Keratinocyte (primary cell): ENCODE measurements around the gene CLIP4. TPM values are rescaled to one million over a fixed set of nuclear protein-coding genes. Genes with fewer than 3 reads are reported as not detected.
A peak's percentile ranks its signal among the peaks of the same experiment; 100 is the strongest.

ENCODE experiments used
- DNase-seq: peaks from one replicate; pipeline ENCODE4 v3.0.0-alpha.2; 2011; ENCODE audit warnings: low read depth, missing footprints, low spot score
- FAIRE-seq: peaks from 2 replicates; lab custom pipeline; 2011; peaks lifted over from hg19 to GRCh38; lab: Jason Lieb, UNC
- H2AFZ ChIP-seq: 2 replicates; pipeline ENCODE4 v1.6.0; 2012; ENCODE audit warnings: low read length, control low read depth, inconsistent platforms; ENCODE audit not compliant: control insufficient read depth
- H3K27ac ChIP-seq: 2 replicates; pipeline ENCODE4 v1.5.1; 2011; ENCODE audit warnings: low read length; ENCODE audit not compliant: control insufficient read depth, insufficient read depth
- H3K27me3 ChIP-seq: 3 replicates; pipeline ENCODE4 v1.6.0; 2011; ENCODE audit warnings: low read length; ENCODE audit not compliant: control insufficient read depth, insufficient read depth; ENCODE audit errors: extremely low read depth
- H3K36me3 ChIP-seq, 2 experiments: 2 replicates in 1 of 2; 3 replicates in 1 of 2; pipeline ENCODE4 v1.5.1; 2011; ENCODE audit warnings: low read length in 2 of 2, mild to moderate bottlenecking in 1 of 2; ENCODE audit not compliant: control insufficient read depth in 2 of 2, insufficient read depth in 2 of 2; ENCODE audit errors: extremely low read depth in 1 of 2
- H3K4me1 ChIP-seq: 3 replicates; pipeline ENCODE4 v1.5.1; 2011; ENCODE audit warnings: low read length; ENCODE audit not compliant: control insufficient read depth, insufficient read depth; ENCODE audit errors: extremely low read depth
- H3K4me2 ChIP-seq: 3 replicates; pipeline ENCODE4 v1.6.0; 2011; ENCODE audit warnings: low read depth, low read length; ENCODE audit not compliant: control insufficient read depth, insufficient read depth; ENCODE audit errors: extremely low read depth
- H3K4me3 ChIP-seq, 3 experiments: fragments of 200-600 bp in 1 of 3; sonication (generic) in 1 of 3; 2 replicates in 2 of 3; 3 replicates in 1 of 3; pipeline ENCODE4 v1.5.1; 2011 to 2016; ENCODE audit warnings: low read length in 3 of 3, mild to moderate bottlenecking in 3 of 3, control low read depth in 2 of 3, inconsistent platforms in 1 of 3, low read depth in 1 of 3, mixed read lengths in 1 of 3, mixed run types in 1 of 3, moderate library complexity in 1 of 3; ENCODE audit not compliant: control insufficient read depth in 2 of 3, insufficient read depth in 2 of 3; ENCODE audit errors: extremely low read depth in 1 of 3
- H3K79me2 ChIP-seq: 2 replicates; pipeline ENCODE4 v1.6.0; 2012; ENCODE audit warnings: low read length; ENCODE audit not compliant: control insufficient read depth, insufficient read depth
- H3K9ac ChIP-seq: 3 replicates; pipeline ENCODE4 v1.6.0; 2011; ENCODE audit warnings: low read length; ENCODE audit not compliant: control insufficient read depth, insufficient read depth; ENCODE audit errors: extremely low read depth
- H3K9me1 ChIP-seq: 3 replicates; pipeline ENCODE4 v1.6.0; 2011; ENCODE audit warnings: low read length; ENCODE audit not compliant: control insufficient read depth, insufficient read depth; ENCODE audit errors: extremely low read depth
- H3K9me3 ChIP-seq: 2 replicates; pipeline ENCODE4 v1.5.1; 2012; ENCODE audit warnings: low read depth, low read length; ENCODE audit not compliant: control insufficient read depth
- H4K20me1 ChIP-seq: 3 replicates; pipeline ENCODE4 v1.6.0; 2011; ENCODE audit warnings: low read length; ENCODE audit not compliant: control insufficient read depth, insufficient read depth; ENCODE audit errors: extremely low read depth
- CTCF ChIP-seq, 3 experiments: IDR thresholded peaks in 1 of 3; conservative IDR thresholded peaks in 1 of 3; optimal IDR thresholded peaks in 1 of 3; 2 replicates in 2 of 3; 3 replicates in 1 of 3; pipeline versions ENCODE3 to v1.5.1; 2011; ENCODE audit warnings: low read length in 3 of 3, mild to moderate bottlenecking in 3 of 3, moderate library complexity in 2 of 3, control low read depth in 1 of 3, inconsistent platforms in 1 of 3; ENCODE audit not compliant: insufficient read depth in 2 of 3; ENCODE audit errors: extremely low read depth in 1 of 3
- EZH2 ChIP-seq: IDR thresholded peaks from one replicate; pipeline ENCODE4 v1.6.1; 2012; ENCODE audit warnings: inconsistent platforms, mild to moderate bottlenecking, low read length, moderate library complexity
- dilution Hi-C: fragments of 300-500 bp; cut with MboI; formaldehyde crosslinking; loops from one replicate; pipeline ENCODE4 v1.7.0; 2020; ENCODE audit warnings: low sequenced_read_pairs; ENCODE audit not compliant: extremely low pct_ligation_motif_present
- polyA plus RNA-seq, 5 experiments: library from polyadenylated mRNA; depleted of rRNA in 3 of 5; stranded (reverse) in 3 of 5; stranded (forward) in 1 of 5; unstranded in 1 of 5; fragments of >200 nt; gene quantifications; 1 replicate in 1 of 5; 2 replicates in 3 of 5; 3 replicates in 1 of 5; pipeline versions ENCODE4 v1.2.1 to v1.2.3, GENCODE V29; 2011 to 2012; ENCODE audit warnings: missing spikeins in 2 of 5, low read depth in 1 of 5, low replicate concordance in 1 of 5

Gene CLIP4
- polyA plus RNA-seq, 1 donor (not counting 4 experiments of a cell fraction or from before 2014, with no cell fraction given) = 46.6 TPM

DNA sequence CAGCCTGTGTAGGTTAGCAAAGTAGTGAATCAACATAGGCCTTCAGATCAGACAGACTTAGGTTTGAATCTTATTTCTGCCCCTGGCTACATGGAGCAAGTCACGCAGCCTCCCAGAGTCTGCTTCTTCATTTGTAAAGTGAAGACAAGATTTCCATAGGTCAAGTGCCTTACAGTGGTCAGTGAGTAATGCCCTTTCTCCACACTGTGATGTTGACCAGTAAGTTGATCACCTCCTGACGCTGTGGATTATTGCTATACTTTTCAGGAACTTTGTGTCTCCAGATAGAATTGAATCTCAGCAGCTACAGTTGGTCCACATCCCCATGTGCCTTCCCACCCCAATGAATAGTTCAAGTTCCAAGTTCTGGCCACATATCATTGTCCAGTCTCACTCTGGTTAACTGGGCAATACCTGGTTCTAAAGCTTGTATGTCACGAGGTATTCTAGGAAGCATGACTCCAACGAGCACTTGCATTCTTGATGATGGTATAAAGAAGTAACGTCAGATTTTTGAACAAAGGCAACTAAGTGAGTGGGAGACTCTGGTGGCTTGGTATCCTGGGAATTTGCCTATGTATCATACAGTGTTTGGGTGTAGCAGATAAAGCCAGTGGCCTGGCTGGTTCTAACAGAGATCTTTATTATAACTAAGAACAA is 2.1 kb upstream of the CLIP4 start:
- Histone ChIP-seq H3K4me3 (no peak overlapping the region), H3K4me1 (peaks cover 51% of the 10 kb centered on the region), H3K4me2 (no peak overlapping the region), H2AFZ (no peak overlapping the region), H3K9ac (no peak overlapping the region), H3K79me2 (peaks cover 10% of the 10 kb centered on the region), H3K36me3 (peaks cover 0 to 1% of the 10 kb centered on the region in 2 experiments), H3K9me3 (no peaks in the 10 kb centered on the region), H4K20me1 (no peaks in the 10 kb centered on the region), H3K27ac (no peak overlapping the region), H3K27me3 (no peaks in the 10 kb centered on the region), H3K9me1 (no peaks in the 10 kb centered on the region)
- dilution Hi-C loops = no loop called here
- no peak for DNase-seq
- no peak for TF ChIP-seq EZH2
- no peak for TF ChIP-seq CTCF (optimal IDR thresholded peaks at IDR 0.05 in 1 of 3, IDR thresholded peaks at IDR 0.05 in 1 of 3, conservative IDR thresholded peaks at IDR 0.05 in 1 of 3; ENCODE audit: extremely low read depth in 1 of 3, insufficient read depth in 2 of 3, low read length in 3 of 3)
- no peak for FAIRE-seq

- Histone ChIP-seq H3K36me3 (peaks cover 0 to 1% of the 10 kb centered on the region in 2 experiments), H3K9me1 (no peaks in the 10 kb centered on the region), H3K27ac (peak overlapping the region; percentile 66), H3K27me3 (no peaks in the 10 kb centered on the region), H2AFZ (no peak overlapping the region), H3K4me1 (peaks cover 51% of the 10 kb centered on the region), H3K4me3 (peak overlapping the region; percentile 5 to 67 (median 49)), H3K79me2 (peaks cover 10% of the 10 kb centered on the region), H3K9ac (peak overlapping the region; percentile 85), H3K4me2 (peak overlapping the region; percentile 61), H4K20me1 (no peaks in the 10 kb centered on the region), H3K9me3 (no peaks in the 10 kb centered on the region)
- DNase-seq = no peak
- FAIRE-seq = peak; percentile 57
- TF ChIP-seq CTCF (optimal IDR thresholded peaks at IDR 0.05 in 1 of 3, IDR thresholded peaks at IDR 0.05 in 1 of 3, conservative IDR thresholded peaks at IDR 0.05 in 1 of 3; ENCODE audit: extremely low read depth in 1 of 3, insufficient read depth in 2 of 3, low read length in 3 of 3) (no peak), EZH2 (no peak)
- dilution Hi-C loops = no loop called here
Measured at GRCh38 chr2:29113891-29114321, 1.3 kb upstream of the CLIP4 start.
